Uterus (tissue), 4 donors: Measurements from ENCODE around the gene FBXO44. TPM values are rescaled to one million over a fixed set of nuclear protein-coding genes. Genes with fewer than 3 reads are reported as not detected.

Source experiments
- DNase-seq, 2 donors: peaks; one replicate each; pipeline ENCODE4 v3.0.0-alpha.2; 2019 to 2020
- H3K27ac ChIP-seq, 2 donors: fragments of 200-600 bp; sonication (generic); 1 replicate in 1 of 2; 2 replicates in 1 of 2; pipeline ENCODE4 v1.5.1; 2016 to 2018
- H3K27me3 ChIP-seq, 2 donors: fragments of 200-600 bp; sonication (generic); one replicate each; pipeline ENCODE4 v1.5.1; 2018 to 2019; ENCODE audit warnings: control low read depth in 1 of 2
- H3K36me3 ChIP-seq, 2 donors: fragments of 200-600 bp; sonication (generic); one replicate each; pipeline ENCODE4 v1.5.1; 2019; ENCODE audit warnings: control low read depth in 1 of 2
- H3K4me1 ChIP-seq, 2 donors: fragments of 200-600 bp; sonication (generic); one replicate each; pipeline ENCODE4 v1.5.1; 2018 to 2019; ENCODE audit warnings: control low read depth in 1 of 2
- H3K4me3 ChIP-seq, 2 donors: fragments of 200-600 bp; sonication (generic); 1 replicate in 1 of 2; 2 replicates in 1 of 2; pipeline ENCODE4 v1.5.1; 2018 to 2019; ENCODE audit warnings: mild to moderate bottlenecking in 1 of 2
- H3K9me3 ChIP-seq, 2 donors: fragments of 200-600 bp; sonication (generic); one replicate each; pipeline ENCODE4 v1.5.1; 2019; ENCODE audit warnings: control low read depth in 1 of 2
- CTCF ChIP-seq, 4 experiments: fragments of 200-600 bp in 2 of 4; fragments of 450-650 bp in 2 of 4; sonication (generic) in 2 of 4; IDR thresholded peaks; one replicate each; pipeline ENCODE4 v1.5.1; 2016 to 2019; ENCODE audit warnings: antibody characterized with exemption in 4 of 4, mild to moderate bottlenecking in 2 of 4, moderate library complexity in 1 of 4
- POLR2A ChIP-seq, 2 donors: fragments of 450-650 bp; IDR thresholded peaks; one replicate each; pipeline ENCODE4 v1.6.1; 2016; ENCODE audit warnings: antibody characterized with exemption in 2 of 2, mild to moderate bottlenecking in 1 of 2, moderate library complexity in 1 of 2
- intact Hi-C: fragments of 100-400 bp; cut with DNase I; formaldehyde crosslinking; loops from one replicate; pipeline ENCODE4 v1.15.1; 2023; ENCODE audit warnings: low total_unique reads
- total RNA-seq, 4 donors: library from RNA; depleted of rRNA in 3 of 4; stranded (reverse); fragments of >200 nt in 3 of 4; gene quantifications; one replicate each; pipeline versions ENCODE4 v1.1.0 to v1.2.4, GENCODE V29; 2014 to 2023
- donor health status: DM: yes; HTN: yes; CAD: no.

The FBXO44 gene
- total RNA-seq, 4 donors from 2014 or later: 7.6 to 26.7 (median 17.6) TPM

DNA sequence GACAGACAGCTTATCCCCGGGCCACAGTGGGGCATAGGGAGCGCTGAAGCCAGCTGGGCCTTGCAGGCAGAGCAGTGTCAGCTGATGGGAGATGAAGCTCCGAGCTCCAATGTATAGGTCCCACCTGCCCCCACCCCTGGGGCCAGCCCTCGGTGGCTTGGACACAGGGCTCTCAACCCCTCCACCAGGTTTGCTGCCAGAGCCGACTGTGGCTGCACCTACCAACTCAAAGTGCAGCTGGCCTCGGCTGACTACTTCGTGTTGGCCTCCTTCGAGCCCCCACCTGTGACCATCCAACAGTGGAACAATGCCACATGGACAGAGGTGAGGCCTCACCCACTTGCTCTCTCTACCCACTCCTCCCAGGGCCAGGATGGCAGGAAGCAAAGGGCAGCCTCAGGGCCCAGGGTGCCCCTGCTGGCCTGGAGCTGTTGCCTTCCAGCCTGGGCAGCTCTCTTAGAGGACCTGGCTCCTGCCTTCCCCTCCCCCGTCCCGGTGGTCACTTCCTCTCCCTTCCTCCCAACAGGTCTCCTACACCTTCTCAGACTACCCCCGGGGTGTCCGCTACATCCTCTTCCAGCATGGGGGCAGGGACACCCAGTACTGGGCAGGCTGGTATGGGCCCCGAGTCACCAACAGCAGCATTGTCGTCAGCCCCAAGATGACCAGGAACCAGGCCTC lies 18.6 kb downstream of the FBXO44 start:
- H3K4me1 ChIP-seq: no peaks in the 10 kb centered on the region
- H3K27ac ChIP-seq: no peak overlapping the region
- H3K9me3 ChIP-seq: no peaks in the 10 kb centered on the region
- H3K36me3 ChIP-seq: no peaks in the 10 kb centered on the region
- no peak for TF ChIP-seq POLR2A (IDR thresholded peaks at IDR 0.05)
- no peak for TF ChIP-seq CTCF (IDR thresholded peaks at IDR 0.05)
- no peak for DNase-seq
- no peaks in the 10 kb centered on the region for H3K27me3 ChIP-seq
- no peak overlapping the region for H3K4me3 ChIP-seq
- intact Hi-C loops: no loop called here

- TF ChIP-seq CTCF (IDR thresholded peaks at IDR 0.05) (no peak), POLR2A (IDR thresholded peaks at IDR 0.05) (no peak)
- DNase-seq: no peak
- no peaks in the 10 kb centered on the region for H3K27me3 ChIP-seq
- intact Hi-C loops: no loop called here
- H3K9me3 ChIP-seq: no peaks in the 10 kb centered on the region
- H3K4me3 ChIP-seq: no peak overlapping the region
- no peaks in the 10 kb centered on the region for H3K36me3 ChIP-seq
- H3K4me1 ChIP-seq: no peaks in the 10 kb centered on the region
- no peak overlapping the region for H3K27ac ChIP-seq
Measured at GRCh38 chr1:11674488-11674887, 19.8 kb downstream of the FBXO44 start.

DNA sequence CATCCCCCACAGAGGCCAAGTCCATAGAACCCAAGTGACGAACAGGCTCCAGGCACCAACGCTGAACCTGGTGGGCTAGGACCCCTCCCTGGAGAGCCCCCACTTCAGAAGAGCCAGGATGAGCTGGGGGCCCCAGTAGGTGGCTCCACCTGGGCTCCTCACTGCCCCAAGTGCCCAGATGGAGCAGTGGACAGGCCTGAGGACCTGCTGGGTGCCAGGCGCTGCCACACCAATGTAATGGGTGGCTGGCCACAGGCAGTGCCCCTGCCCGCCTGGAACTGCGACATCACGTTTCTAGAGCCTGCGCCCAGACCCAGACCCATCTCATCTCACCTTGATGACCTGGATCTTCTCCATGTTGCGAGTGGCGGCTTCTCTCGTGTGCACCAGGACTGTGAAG lies 20.6 kb downstream of the FBXO44 start:
- TF ChIP-seq POLR2A (IDR thresholded peaks at IDR 0.05) (no peak), CTCF (IDR thresholded peaks at IDR 0.05) (no peak)
- H3K27me3 ChIP-seq: no peaks in the 10 kb centered on the region
- no peak for DNase-seq
- no peaks in the 10 kb centered on the region for H3K4me1 ChIP-seq
- no peak overlapping the region for H3K4me3 ChIP-seq
- H3K9me3 ChIP-seq: no peaks in the 10 kb centered on the region
- intact Hi-C loops: no loop called here
- no peaks in the 10 kb centered on the region for H3K36me3 ChIP-seq
- H3K27ac ChIP-seq: no peak overlapping the region

GRCh38 chr1:11676386-11677103 lies 21.9 kb downstream of the FBXO44 start:
- Histone ChIP-seq H3K4me3 (no peak overlapping the region), H3K27ac (no peak overlapping the region), H3K4me1 (no peaks in the 10 kb centered on the region), H3K36me3 (no peaks in the 10 kb centered on the region), H3K9me3 (no peaks in the 10 kb centered on the region), H3K27me3 (no peaks in the 10 kb centered on the region)
- intact Hi-C loops: no loop called here
- TF ChIP-seq POLR2A (IDR thresholded peaks at IDR 0.05): no peak
- TF ChIP-seq CTCF (IDR thresholded peaks at IDR 0.05): no peak
- no peak for DNase-seq

GRCh38 chr1:11678442-11678841 lies 23.8 kb downstream of the FBXO44 start:
- Histone ChIP-seq H3K27ac (no peak overlapping the region), H3K4me1 (no peaks in the 10 kb centered on the region), H3K36me3 (no peaks in the 10 kb centered on the region), H3K27me3 (no peaks in the 10 kb centered on the region), H3K4me3 (no peak overlapping the region), H3K9me3 (no peaks in the 10 kb centered on the region)
- no peak for TF ChIP-seq POLR2A (IDR thresholded peaks at IDR 0.05)
- no peak for TF ChIP-seq CTCF (IDR thresholded peaks at IDR 0.05)
- intact Hi-C loops: no loop called here
- no peak for DNase-seq
